Measurements from ENCODE around the gene MAD1L1.

MAD1L1 gene

GRCh38 chr7:1853431-1853985 lies 379.2 kb downstream of the MAD1L1 start:
- DNase-seq (ENCODE audit: low read depth in 2 of 2): no peak

GRCh38 chr7:1852517-1853430 lies 380.0 kb downstream of the MAD1L1 start:
- no peak for DNase-seq (ENCODE audit: low read depth in 2 of 2)

- DNase-seq (ENCODE audit: low read depth in 2 of 2): no peak
Measured at GRCh38 chr7:1851721-1852516, 380.8 kb downstream of the MAD1L1 start.

GRCh38 chr7:1850976-1851571 lies 381.7 kb downstream of the MAD1L1 start:
- DNase-seq (ENCODE audit: low read depth in 2 of 2): no peak

- no peak for DNase-seq (ENCODE audit: low read depth in 2 of 2)
Measured at GRCh38 chr7:1850111-1850975, 382.4 kb downstream of the MAD1L1 start.

- DNase-seq (ENCODE audit: low read depth in 2 of 2): no peak
Measured at GRCh38 chr7:1849351-1850041, 383.2 kb downstream of the MAD1L1 start.

GRCh38 chr7:1848911-1849311 lies 383.8 kb downstream of the MAD1L1 start:
- no peak for DNase-seq (ENCODE audit: low read depth in 2 of 2)

GRCh38 chr7:1848013-1848640 lies 384.6 kb downstream of the MAD1L1 start:
- no peak for DNase-seq (ENCODE audit: low read depth in 2 of 2)

GRCh38 chr7:1847260-1848001 lies 385.3 kb downstream of the MAD1L1 start:
- DNase-seq (ENCODE audit: low read depth in 2 of 2): no peak

- peak; percentile 27 to 38 for DNase-seq (ENCODE audit: low read depth in 2 of 2)
Measured at GRCh38 chr7:1846331-1847065, 386.2 kb downstream of the MAD1L1 start.

GRCh38 chr7:1845536-1846311 lies 387.0 kb downstream of the MAD1L1 start:
- DNase-seq (ENCODE audit: low read depth in 2 of 2): no peak

- DNase-seq (ENCODE audit: low read depth in 2 of 2): no peak
Measured at GRCh38 chr7:1844951-1845390, 387.8 kb downstream of the MAD1L1 start.

- DNase-seq (ENCODE audit: low read depth in 2 of 2): no peak
Measured at GRCh38 chr7:1844336-1844950, 388.3 kb downstream of the MAD1L1 start.

GRCh38 chr7:1843921-1844335 lies 388.8 kb downstream of the MAD1L1 start:
- no peak for DNase-seq (ENCODE audit: low read depth in 2 of 2)

- peak; percentile 45 to 53 for DNase-seq (ENCODE audit: low read depth in 2 of 2)
Measured at GRCh38 chr7:1843271-1843861, 389.4 kb downstream of the MAD1L1 start.

- peak in 1 of 2 experiments; percentile 29 for DNase-seq (ENCODE audit: low read depth in 2 of 2)
Measured at GRCh38 chr7:1842321-1843221, 390.2 kb downstream of the MAD1L1 start.

Data from fibroblast of skin of left biceps (primary cell).